SK-N-SH (cell line): ENCODE results near the gene PPP1R14C. TPM values are rescaled to one million over a fixed set of nuclear protein-coding genes. Genes with fewer than 3 reads are reported as not detected.

Experiments used
- CTCF ChIA-PET: fragments of 300-600, 350-600 bp; formaldehyde crosslinking; extraction: SDS; loops from one replicate; lab custom pipeline; 2021; lab: Yijun Ruan, JAX
- POLR2A ChIA-PET: fragments of 350-600 bp; sonication (Branson Sonifier 250); formaldehyde crosslinking; extraction: SDS; loops from one replicate; lab custom pipeline; 2020; ENCODE audit warnings: antibody characterized with exemption, inconsistent platforms; lab: Yijun Ruan, JAX
- DNase-seq: peaks from one replicate; pipeline ENCODE4 v3.0.0; 2012
- H2AFZ ChIP-seq: fragments of 200-600 bp; sonication (generic); 2 replicates; pipeline ENCODE4 v1.8.1; 2016; ENCODE audit warnings: antibody characterized with exemption, mild to moderate bottlenecking, low read depth
- H3F3A ChIP-seq: fragments of 200-600 bp; sonication (generic); replicated peaks from 2 replicates; pipeline ENCODE3; 2016; ENCODE audit warnings: antibody characterized with exemption, mild to moderate bottlenecking; ENCODE audit not compliant: insufficient read depth
- H3K27ac ChIP-seq, 2 experiments: fragments of 200-500 bp in 1 of 2; fragments of 200-600 bp in 1 of 2; sonication (Bioruptor generic) in 1 of 2; sonication (generic), shearing (Covaris generic) in 1 of 2; 2 replicates each; pipeline versions ENCODE4 v1.5.1 to v1.6.1; 2014 to 2016; ENCODE audit warnings: low read depth in 2 of 2, inconsistent platforms in 1 of 2, low read length in 1 of 2, mild to moderate bottlenecking in 1 of 2, mixed read lengths in 1 of 2
- H3K27me3 ChIP-seq: fragments of 200-600 bp; sonication (generic), shearing (Covaris generic); 2 replicates; pipeline ENCODE4 v1.6.1; 2016; ENCODE audit warnings: mixed run types; ENCODE audit not compliant: insufficient read depth
- H3K36me3 ChIP-seq, 2 experiments: fragments of 200-500 bp in 1 of 2; fragments of 200-600 bp in 1 of 2; sonication (Bioruptor generic) in 1 of 2; sonication (generic) in 1 of 2; replicated peaks in 1 of 2; 2 replicates each; pipeline versions ENCODE3 to v1.5.1; 2014 to 2016; ENCODE audit warnings: low read length in 1 of 2, mild to moderate bottlenecking in 1 of 2; ENCODE audit not compliant: insufficient read depth in 2 of 2, control insufficient read depth in 1 of 2
- H3K4me1 ChIP-seq, 2 experiments: fragments of 200-500 bp in 1 of 2; fragments of 200-600 bp in 1 of 2; sonication (Bioruptor generic) in 1 of 2; sonication (generic), shearing (Covaris generic) in 1 of 2; 2 replicates each; pipeline versions ENCODE4 v1.5.1 to v1.6.1; 2014 to 2016; ENCODE audit warnings: low read depth in 1 of 2, low read length in 1 of 2, mixed run types in 1 of 2; ENCODE audit not compliant: insufficient read depth in 2 of 2, control insufficient read depth in 1 of 2
- H3K4me2 ChIP-seq: fragments of 200-600 bp; sonication (generic), shearing (Covaris generic); 2 replicates; pipeline ENCODE4 v1.6.1; 2017; ENCODE audit warnings: mixed run types
- H3K4me3 ChIP-seq, 2 experiments: fragments of 200-500 bp in 1 of 2; fragments of 200-600 bp in 1 of 2; sonication (Bioruptor generic) in 1 of 2; sonication (generic), shearing (Covaris generic) in 1 of 2; 2 replicates each; pipeline versions ENCODE4 v1.5.1 to v1.8.1; 2014 to 2016; ENCODE audit warnings: low read depth in 2 of 2, inconsistent platforms in 1 of 2, low read length in 1 of 2, mild to moderate bottlenecking in 1 of 2, mixed read lengths in 1 of 2, moderate library complexity in 1 of 2
- H3K79me2 ChIP-seq: fragments of 200-600 bp; sonication (generic); 2 replicates; pipeline ENCODE4 v1.8.1; 2017; ENCODE audit warnings: mild to moderate bottlenecking; ENCODE audit not compliant: insufficient read depth
- H3K9ac ChIP-seq: fragments of 200-600 bp; sonication (generic); 2 replicates; pipeline ENCODE4 v1.6.1; 2017; ENCODE audit warnings: mixed run types
- H3K9me2 ChIP-seq: fragments of 200-600 bp; sonication (generic); 2 replicates; pipeline ENCODE4 v1.6.1; 2017; ENCODE audit warnings: mixed run types
- H3K9me3 ChIP-seq: fragments of 200-600 bp; sonication (generic); 2 replicates; pipeline ENCODE4 v1.6.1; 2017; ENCODE audit warnings: mixed run types, mild to moderate bottlenecking, moderate library complexity
- H4K20me1 ChIP-seq: fragments of 200-600 bp; sonication (generic); 2 replicates; pipeline ENCODE4 v1.6.1; 2017; ENCODE audit warnings: mild to moderate bottlenecking, mixed run types; ENCODE audit not compliant: insufficient read depth
- FOSL2 ChIP-seq: IDR thresholded peaks from 2 replicates; pipeline ENCODE4 v1.4.0; 2012; ENCODE audit warnings: low read depth, mild to moderate bottlenecking, moderate library complexity, borderline replicate concordance
- FOXJ3 ChIP-seq: sonication (generic); formaldehyde crosslinking; IDR thresholded peaks from 2 replicates; pipeline ENCODE4 v1.5.1; 2020; ENCODE audit warnings: mild to moderate bottlenecking, missing genetic modification reagents
- GATA2 ChIP-seq: sonication (generic); formaldehyde crosslinking; IDR thresholded peaks from 2 replicates; pipeline ENCODE4 v1.5.0; 2020; ENCODE audit warnings: mild to moderate bottlenecking, missing genetic modification reagents
- JUND ChIP-seq: IDR thresholded peaks from 2 replicates; pipeline ENCODE4 v1.4.0; 2012
- MXI1 ChIP-seq: IDR thresholded peaks from 2 replicates; pipeline ENCODE4 v1.6.1; 2012; ENCODE audit warnings: mild to moderate bottlenecking, low read depth, low read length, improper control_type of control experiment
- NFIC ChIP-seq: IDR thresholded peaks from 2 replicates; pipeline ENCODE4 v1.4.0; 2012; ENCODE audit warnings: borderline replicate concordance
- POLR2AphosphoS5 ChIP-seq: IDR thresholded peaks from 2 replicates; pipeline ENCODE4 v1.6.1; 2012; ENCODE audit warnings: low read depth, low read length
- RAD21 ChIP-seq: IDR thresholded peaks from 2 replicates; pipeline ENCODE4 v1.6.1; 2012; ENCODE audit warnings: mild to moderate bottlenecking, low read length
- RFX5 ChIP-seq: IDR thresholded peaks from 2 replicates; pipeline ENCODE4 v1.6.1; 2012; ENCODE audit warnings: mild to moderate bottlenecking, improper control_type of control experiment, low read length
- SIN3A ChIP-seq: IDR thresholded peaks from 2 replicates; pipeline ENCODE4 v1.6.1; 2012; ENCODE audit warnings: low read depth, mild to moderate bottlenecking, low read length, moderate library complexity, borderline replicate concordance
- SMC3 ChIP-seq: IDR thresholded peaks from 2 replicates; pipeline ENCODE4 v1.6.1; 2012; ENCODE audit warnings: low read depth, low read length, improper control_type of control experiment
- TAF1 ChIP-seq: IDR thresholded peaks from 2 replicates; pipeline ENCODE4 v1.6.1; 2012; ENCODE audit warnings: low read depth, mild to moderate bottlenecking, low read length, moderate library complexity, borderline replicate concordance
- TCF12 ChIP-seq: IDR thresholded peaks from 2 replicates; pipeline ENCODE4 v1.4.0; 2012
- WGBS: methylation state at CpG from one replicate; pipeline ENCODE4 v1.1.6; 2017; ENCODE audit warnings: low lambda C conversion rate; 5-methylcytosine and 5-hydroxymethylcytosine counted together
- polyA plus RNA-seq, 3 experiments: library from polyadenylated mRNA; depleted of rRNA; stranded (reverse); fragments of >200 nt; gene quantifications; 2 replicates each; pipeline ENCODE4 v1.2.3, GENCODE V29; 2012
- TF ChIP-seq, protein P1 (sequence below): IDR thresholded peaks from 2 replicates; pipeline ENCODE4 v1.4.0; 2012; ENCODE audit warnings: low read depth
- TF ChIP-seq, protein P2 (sequence below): fragments of 150-350 bp; IDR thresholded peaks from 2 replicates; pipeline ENCODE4 v1.6.1; 2017; ENCODE audit warnings: antibody characterized with exemption, low read length, low read depth, borderline replicate concordance
- TF ChIP-seq, protein P3 (sequence below): fragments of 150-350 bp; IDR thresholded peaks from 2 replicates; pipeline ENCODE4 v1.6.1; 2016; ENCODE audit warnings: mild to moderate bottlenecking, low read depth, low read length
- TF ChIP-seq, protein P4 (sequence below): IDR thresholded peaks from 2 replicates; pipeline ENCODE4 v1.6.1; 2012; ENCODE audit warnings: mild to moderate bottlenecking, low read depth, low read length, moderate library complexity

The PPP1R14C gene
- polyA plus RNA-seq, 1 of the 3 experiments (the other 2 are of a cell fraction): not detected

DNA sequence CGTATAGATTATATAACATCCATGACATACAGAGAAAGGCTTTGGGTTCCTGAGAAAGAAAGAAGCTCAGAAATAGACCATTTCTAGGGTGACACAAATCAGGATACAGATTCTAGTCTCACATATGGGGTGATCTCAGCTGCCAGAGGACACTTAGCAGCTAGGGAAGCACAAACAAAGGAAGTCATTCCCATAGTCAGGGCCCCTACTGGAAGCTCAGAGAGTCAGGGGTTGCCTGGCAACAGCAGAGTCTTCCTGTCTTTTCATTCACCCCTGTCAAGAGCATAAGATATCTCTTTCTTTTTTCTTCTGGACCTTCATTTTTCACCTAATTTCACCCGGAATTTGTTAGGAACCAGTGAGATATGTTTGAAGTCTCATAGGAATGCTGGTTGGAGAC, 144.1 kb downstream of the PPP1R14C start:
- Histone ChIP-seq H3F3A (no peaks in the 10 kb centered on the region), H3K4me1 (no peaks in the 10 kb centered on the region), H3K9ac (no peak overlapping the region), H3K79me2 (no peaks in the 10 kb centered on the region), H3K4me2 (no peak overlapping the region), H3K27ac (no peak overlapping the region), H3K27me3 (peaks cover 4% of the 10 kb centered on the region; the same call in 1 of the 2 replicates), H3K36me3 (no peaks in the 10 kb centered on the region), H2AFZ (no peak overlapping the region), H3K9me3 (no peaks in the 10 kb centered on the region)
- POLR2A ChIA-PET: no interaction called here
- CTCF ChIA-PET: no interaction called here
- no peak for DNase-seq
- TF ChIP-seq NFIC: no peak
- TF ChIP-seq, all 33 proteins: peak for 0
- H3K4me3 ChIP-seq: no peak overlapping the region
- H4K20me1 ChIP-seq: no peaks in the 10 kb centered on the region
- H3K9me2 ChIP-seq: no peaks in the 10 kb centered on the region
- WGBS: 36% methylated on average over 2 of the region's 2 CpGs

DNA sequence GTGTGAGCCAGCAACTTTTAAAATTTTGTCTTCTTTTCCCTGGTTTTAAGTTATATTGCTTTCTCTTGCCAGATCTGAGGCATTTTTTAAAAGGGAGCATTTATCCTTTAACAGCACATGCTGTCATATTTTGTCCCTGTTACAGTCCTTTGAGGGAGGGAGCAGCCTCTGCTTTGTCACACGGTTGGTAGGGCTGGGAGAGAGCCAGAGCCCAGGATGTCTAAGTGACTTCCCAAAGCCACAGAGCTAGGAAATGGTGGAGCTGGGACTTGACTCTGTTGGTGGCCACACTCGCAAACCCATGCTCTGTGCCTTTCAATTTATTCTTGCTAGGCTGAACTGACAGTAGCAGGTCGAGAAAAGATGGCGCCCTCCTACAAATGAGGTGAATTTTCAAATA, 145.6 kb downstream of the PPP1R14C start:
- H3K79me2 ChIP-seq: no peaks in the 10 kb centered on the region
- H3K4me1 ChIP-seq: no peaks in the 10 kb centered on the region; a peak in 1 of 4 replicates
- TF ChIP-seq POLR2AphosphoS5: no peak
- no peak for TF ChIP-seq RAD21
- TF ChIP-seq SIN3A: no peak
- no peak for TF ChIP-seq FOSL2
- TF ChIP-seq, protein P1, sequence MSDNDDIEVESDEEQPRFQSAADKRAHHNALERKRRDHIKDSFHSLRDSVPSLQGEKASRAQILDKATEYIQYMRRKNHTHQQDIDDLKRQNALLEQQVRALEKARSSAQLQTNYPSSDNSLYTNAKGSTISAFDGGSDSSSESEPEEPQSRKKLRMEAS: no peak
- TF ChIP-seq GATA2 (CRISPR knock-in tag): no peak
- no peak for TF ChIP-seq RFX5
- no peak for TF ChIP-seq TCF12
- TF ChIP-seq, protein P2, sequence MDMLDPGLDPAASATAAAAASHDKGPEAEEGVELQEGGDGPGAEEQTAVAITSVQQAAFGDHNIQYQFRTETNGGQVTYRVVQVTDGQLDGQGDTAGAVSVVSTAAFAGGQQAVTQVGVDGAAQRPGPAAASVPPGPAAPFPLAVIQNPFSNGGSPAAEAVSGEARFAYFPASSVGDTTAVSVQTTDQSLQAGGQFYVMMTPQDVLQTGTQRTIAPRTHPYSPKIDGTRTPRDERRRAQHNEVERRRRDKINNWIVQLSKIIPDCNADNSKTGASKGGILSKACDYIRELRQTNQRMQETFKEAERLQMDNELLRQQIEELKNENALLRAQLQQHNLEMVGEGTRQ: no peak
- TF ChIP-seq SMC3: no peak
- TF ChIP-seq, protein P3, sequence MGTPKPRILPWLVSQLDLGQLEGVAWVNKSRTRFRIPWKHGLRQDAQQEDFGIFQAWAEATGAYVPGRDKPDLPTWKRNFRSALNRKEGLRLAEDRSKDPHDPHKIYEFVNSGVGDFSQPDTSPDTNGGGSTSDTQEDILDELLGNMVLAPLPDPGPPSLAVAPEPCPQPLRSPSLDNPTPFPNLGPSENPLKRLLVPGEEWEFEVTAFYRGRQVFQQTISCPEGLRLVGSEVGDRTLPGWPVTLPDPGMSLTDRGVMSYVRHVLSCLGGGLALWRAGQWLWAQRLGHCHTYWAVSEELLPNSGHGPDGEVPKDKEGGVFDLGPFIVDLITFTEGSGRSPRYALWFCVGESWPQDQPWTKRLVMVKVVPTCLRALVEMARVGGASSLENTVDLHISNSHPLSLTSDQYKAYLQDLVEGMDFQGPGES: no peak
- TF ChIP-seq, protein P4, sequence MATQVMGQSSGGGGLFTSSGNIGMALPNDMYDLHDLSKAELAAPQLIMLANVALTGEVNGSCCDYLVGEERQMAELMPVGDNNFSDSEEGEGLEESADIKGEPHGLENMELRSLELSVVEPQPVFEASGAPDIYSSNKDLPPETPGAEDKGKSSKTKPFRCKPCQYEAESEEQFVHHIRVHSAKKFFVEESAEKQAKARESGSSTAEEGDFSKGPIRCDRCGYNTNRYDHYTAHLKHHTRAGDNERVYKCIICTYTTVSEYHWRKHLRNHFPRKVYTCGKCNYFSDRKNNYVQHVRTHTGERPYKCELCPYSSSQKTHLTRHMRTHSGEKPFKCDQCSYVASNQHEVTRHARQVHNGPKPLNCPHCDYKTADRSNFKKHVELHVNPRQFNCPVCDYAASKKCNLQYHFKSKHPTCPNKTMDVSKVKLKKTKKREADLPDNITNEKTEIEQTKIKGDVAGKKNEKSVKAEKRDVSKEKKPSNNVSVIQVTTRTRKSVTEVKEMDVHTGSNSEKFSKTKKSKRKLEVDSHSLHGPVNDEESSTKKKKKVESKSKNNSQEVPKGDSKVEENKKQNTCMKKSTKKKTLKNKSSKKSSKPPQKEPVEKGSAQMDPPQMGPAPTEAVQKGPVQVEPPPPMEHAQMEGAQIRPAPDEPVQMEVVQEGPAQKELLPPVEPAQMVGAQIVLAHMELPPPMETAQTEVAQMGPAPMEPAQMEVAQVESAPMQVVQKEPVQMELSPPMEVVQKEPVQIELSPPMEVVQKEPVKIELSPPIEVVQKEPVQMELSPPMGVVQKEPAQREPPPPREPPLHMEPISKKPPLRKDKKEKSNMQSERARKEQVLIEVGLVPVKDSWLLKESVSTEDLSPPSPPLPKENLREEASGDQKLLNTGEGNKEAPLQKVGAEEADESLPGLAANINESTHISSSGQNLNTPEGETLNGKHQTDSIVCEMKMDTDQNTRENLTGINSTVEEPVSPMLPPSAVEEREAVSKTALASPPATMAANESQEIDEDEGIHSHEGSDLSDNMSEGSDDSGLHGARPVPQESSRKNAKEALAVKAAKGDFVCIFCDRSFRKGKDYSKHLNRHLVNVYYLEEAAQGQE: no peak
- TF ChIP-seq JUND: no peak
- no peak for TF ChIP-seq FOXJ3 (CRISPR knock-in tag)
- no peak for TF ChIP-seq MXI1
- no peak for TF ChIP-seq TAF1
- TF ChIP-seq, all 33 proteins: peak for 0
- H3K9me2 ChIP-seq: no peaks in the 10 kb centered on the region
- no peaks in the 10 kb centered on the region for H3K36me3 ChIP-seq
- no peak overlapping the region for H3K9ac ChIP-seq
- no peaks in the 10 kb centered on the region for H3F3A ChIP-seq
- CTCF ChIA-PET: no interaction called here
- H3K27me3 ChIP-seq: peaks cover 4% of the 10 kb centered on the region; the same call in 1 of the 2 replicates
- 8% methylated on average over 4 of the region's 4 CpGs for WGBS
- no peak for DNase-seq
- no peaks in the 10 kb centered on the region for H4K20me1 ChIP-seq
- H3K4me2 ChIP-seq: no peak overlapping the region
- no peak overlapping the region for H2AFZ ChIP-seq
- POLR2A ChIA-PET: no interaction called here
- no peak overlapping the region for H3K4me3 ChIP-seq
- no peak overlapping the region for H3K27ac ChIP-seq
- H3K9me3 ChIP-seq: no peaks in the 10 kb centered on the region
